Smooth muscle cell (in vitro differentiated cells): ENCODE data around the gene PKN1. TPM values are rescaled to one million over a fixed set of nuclear protein-coding genes. Genes with fewer than 3 reads are reported as not detected.

Experiments
- DNase-seq: peaks from one replicate; lab custom pipeline; 2025; ENCODE audit not compliant: unreplicated experiment; lab: John Stamatoyannopoulos, UW
- H2AFZ ChIP-seq: fragments of 200-600 bp; sonication (generic); 2 replicates; pipeline ENCODE4 v1.6.0; 2016; ENCODE audit warnings: antibody characterized with exemption, low read depth, mild to moderate bottlenecking
- H3F3A ChIP-seq: fragments of 200-600 bp; sonication (generic); 2 replicates; pipeline ENCODE4 v1.6.0; 2017; ENCODE audit warnings: antibody characterized with exemption, low read depth
- H3K27ac ChIP-seq: fragments of 200-600 bp; sonication (generic); 2 replicates; pipeline ENCODE4 v1.5.1; 2016; ENCODE audit warnings: low read depth, mild to moderate bottlenecking
- H3K27me3 ChIP-seq: fragments of 200-600 bp; sonication (generic); 2 replicates; pipeline ENCODE4 v1.6.1; 2016; ENCODE audit warnings: low read depth, mild to moderate bottlenecking
- H3K36me3 ChIP-seq: fragments of 200-600 bp; sonication (generic); 2 replicates; pipeline ENCODE4 v1.5.1; 2016; ENCODE audit warnings: low read depth
- H3K4me1 ChIP-seq: fragments of 200-600 bp; sonication (generic); 2 replicates; pipeline ENCODE4 v1.5.1; 2016; ENCODE audit warnings: low read depth
- H3K4me2 ChIP-seq: fragments of 200-600 bp; sonication (generic); 2 replicates; pipeline ENCODE4 v1.6.0; 2016; ENCODE audit warnings: mild to moderate bottlenecking
- H3K4me3 ChIP-seq: fragments of 200-600 bp; sonication (generic); 2 replicates; pipeline ENCODE4 v1.5.1; 2016; ENCODE audit warnings: mild to moderate bottlenecking
- H3K79me2 ChIP-seq: fragments of 200-600 bp; sonication (generic); 2 replicates; pipeline ENCODE4 v1.6.0; 2016; ENCODE audit warnings: low read depth, mild to moderate bottlenecking
- H3K9ac ChIP-seq: fragments of 200-600 bp; sonication (generic); 2 replicates; pipeline ENCODE4 v1.6.0; 2016; ENCODE audit warnings: low read depth
- H3K9me3 ChIP-seq: fragments of 200-600 bp; sonication (generic); replicated peaks from 2 replicates; pipeline ENCODE4 v1.5.1; 2016; ENCODE audit warnings: low read depth
- H4K20me1 ChIP-seq: fragments of 200-600 bp; sonication (generic); 2 replicates; pipeline ENCODE4 v1.6.0; 2016; ENCODE audit warnings: low read depth
- WGBS: methylation state at CpG from one replicate; pipeline ENCODE4 v1.1.7; 2016; ENCODE audit warnings: low lambda C conversion rate; 5-methylcytosine and 5-hydroxymethylcytosine counted together
- polyA plus RNA-seq: library from polyadenylated mRNA; unstranded; fragments of >200 nt; fragmentation: Nextera tagmentation; extraction: Ambion mirVana; gene quantifications from 2 replicates; pipeline ENCODE4 v1.2.1, GENCODE V29; 2016
- total RNA-seq: library from RNA; depleted of rRNA; stranded (reverse); fragments of >200 nt; gene quantifications from 2 replicates; pipeline ENCODE4 v1.2.3, GENCODE V29; 2014
- TF ChIP-seq, protein P1 (sequence below): fragments of 200-600 bp; sonication (generic); IDR thresholded peaks from 2 replicates; pipeline ENCODE4 v1.5.1; 2017; ENCODE audit warnings: borderline replicate concordance, mild to moderate bottlenecking, antibody characterized with exemption; ENCODE audit not compliant: insufficient read depth, poor library complexity, severe bottlenecking

Gene PKN1
- total and polyA plus RNA-seq, 2 experiments from 2014 or later, result 28.0 to 64.8 TPM

DNA sequence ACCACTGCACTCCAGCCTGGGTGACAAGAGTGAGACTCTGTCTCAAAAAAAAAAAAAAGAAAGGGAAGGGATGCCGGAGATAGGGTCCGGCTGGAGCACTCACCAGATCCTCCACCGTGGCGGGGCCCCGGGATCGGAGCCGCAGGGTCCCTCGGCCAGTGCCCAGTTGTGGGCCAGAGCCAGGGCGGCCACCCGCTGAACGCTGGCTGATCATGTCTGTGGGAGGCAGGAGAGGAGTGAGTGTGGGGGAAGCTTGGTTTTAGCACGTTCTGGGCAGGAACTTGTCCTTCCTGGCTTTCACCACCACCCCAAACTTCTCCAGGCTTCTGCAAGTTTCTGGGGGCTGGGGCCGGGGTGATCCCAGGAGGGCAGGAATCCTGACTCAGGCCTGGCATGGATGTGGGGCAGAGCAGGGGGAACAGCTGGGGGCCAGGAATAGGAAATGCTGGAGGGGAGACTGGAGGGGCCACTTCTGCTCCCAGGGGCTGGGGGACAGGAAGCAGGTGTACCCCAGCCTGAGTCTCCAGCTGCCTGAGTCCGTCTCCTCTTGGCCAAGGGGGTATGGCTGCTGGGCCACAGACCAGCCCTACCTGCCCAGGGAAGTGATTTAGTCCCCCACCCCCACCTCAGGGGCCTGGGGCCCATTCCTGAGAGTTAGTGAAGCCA is 46.3 kb downstream of the PKN1 start:
- TF ChIP-seq, protein P1, sequence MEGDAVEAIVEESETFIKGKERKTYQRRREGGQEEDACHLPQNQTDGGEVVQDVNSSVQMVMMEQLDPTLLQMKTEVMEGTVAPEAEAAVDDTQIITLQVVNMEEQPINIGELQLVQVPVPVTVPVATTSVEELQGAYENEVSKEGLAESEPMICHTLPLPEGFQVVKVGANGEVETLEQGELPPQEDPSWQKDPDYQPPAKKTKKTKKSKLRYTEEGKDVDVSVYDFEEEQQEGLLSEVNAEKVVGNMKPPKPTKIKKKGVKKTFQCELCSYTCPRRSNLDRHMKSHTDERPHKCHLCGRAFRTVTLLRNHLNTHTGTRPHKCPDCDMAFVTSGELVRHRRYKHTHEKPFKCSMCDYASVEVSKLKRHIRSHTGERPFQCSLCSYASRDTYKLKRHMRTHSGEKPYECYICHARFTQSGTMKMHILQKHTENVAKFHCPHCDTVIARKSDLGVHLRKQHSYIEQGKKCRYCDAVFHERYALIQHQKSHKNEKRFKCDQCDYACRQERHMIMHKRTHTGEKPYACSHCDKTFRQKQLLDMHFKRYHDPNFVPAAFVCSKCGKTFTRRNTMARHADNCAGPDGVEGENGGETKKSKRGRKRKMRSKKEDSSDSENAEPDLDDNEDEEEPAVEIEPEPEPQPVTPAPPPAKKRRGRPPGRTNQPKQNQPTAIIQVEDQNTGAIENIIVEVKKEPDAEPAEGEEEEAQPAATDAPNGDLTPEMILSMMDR, result no peak
- Histone ChIP-seq H3K36me3 (no peaks in the 10 kb centered on the region), H3K79me2 (no peaks in the 10 kb centered on the region), H3K4me3 (no peak overlapping the region), H3F3A (no peaks in the 10 kb centered on the region), H3K9me3 (no peaks in the 10 kb centered on the region), H3K27ac (no peak overlapping the region), H3K27me3 (no peaks in the 10 kb centered on the region), H2AFZ (no peak overlapping the region), H4K20me1 (peaks cover 53% of the 10 kb centered on the region), H3K9ac (no peak overlapping the region), H3K4me2 (no peak overlapping the region), H3K4me1 (peaks cover 12% of the 10 kb centered on the region)
- 97% methylated on average over 14 of the region's 14 CpGs for WGBS
- no peak for DNase-seq

DNA sequence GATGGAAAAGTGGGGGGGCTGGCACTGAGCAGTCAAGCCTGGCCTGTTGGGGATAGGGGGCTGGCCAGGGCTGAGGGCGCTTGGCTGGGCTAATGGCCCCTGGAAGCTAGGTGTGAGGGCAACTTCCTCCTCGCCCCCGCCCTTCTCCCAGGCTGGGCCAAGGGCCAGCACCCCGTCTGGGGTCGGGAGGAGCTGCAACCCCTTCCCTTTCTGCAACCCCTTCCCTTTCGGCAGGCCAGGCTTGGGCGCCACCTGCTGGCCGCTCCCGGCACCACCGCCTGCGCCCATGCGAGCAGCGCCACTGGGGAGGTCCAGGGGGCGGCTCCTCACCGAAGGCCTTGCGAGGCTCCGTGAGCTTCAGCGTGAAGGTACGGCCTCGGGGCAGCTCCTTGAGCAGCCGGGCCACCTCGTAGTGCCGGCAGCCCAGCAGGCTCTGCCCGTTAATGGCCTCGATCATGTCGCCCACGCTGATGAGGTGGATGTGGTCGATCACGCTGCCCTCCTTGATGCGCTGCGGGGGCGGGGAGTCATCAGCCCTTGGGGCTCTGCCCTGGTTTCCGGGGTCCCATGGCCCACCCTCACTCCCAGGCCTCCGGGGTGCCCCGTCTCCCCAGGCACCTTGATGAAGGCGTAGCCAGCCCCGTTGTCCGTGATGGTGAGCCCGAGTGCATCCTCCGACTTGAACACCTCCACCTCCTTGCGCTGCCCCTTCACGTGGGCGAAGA is 47.0 kb downstream of the PKN1 start:
- H3K79me2 ChIP-seq, result no peaks in the 10 kb centered on the region
- H2AFZ ChIP-seq, result no peak overlapping the region
- H3K27ac ChIP-seq, result no peak overlapping the region
- H3K4me2 ChIP-seq, result no peak overlapping the region
- peaks cover 8% of the 10 kb centered on the region for H3K4me1 ChIP-seq
- H3K9me3 ChIP-seq, result no peaks in the 10 kb centered on the region
- 68% methylated on average over 40 of the region's 43 CpGs for WGBS
- H4K20me1 ChIP-seq, result peaks cover 53% of the 10 kb centered on the region
- H3K4me3 ChIP-seq, result no peak overlapping the region
- H3F3A ChIP-seq, result no peaks in the 10 kb centered on the region
- peak; percentile 5 for DNase-seq
- no peaks in the 10 kb centered on the region for H3K36me3 ChIP-seq
- no peaks in the 10 kb centered on the region for H3K27me3 ChIP-seq
- H3K9ac ChIP-seq, result no peak overlapping the region
- TF ChIP-seq, protein P1, result peak; percentile 86

DNA sequence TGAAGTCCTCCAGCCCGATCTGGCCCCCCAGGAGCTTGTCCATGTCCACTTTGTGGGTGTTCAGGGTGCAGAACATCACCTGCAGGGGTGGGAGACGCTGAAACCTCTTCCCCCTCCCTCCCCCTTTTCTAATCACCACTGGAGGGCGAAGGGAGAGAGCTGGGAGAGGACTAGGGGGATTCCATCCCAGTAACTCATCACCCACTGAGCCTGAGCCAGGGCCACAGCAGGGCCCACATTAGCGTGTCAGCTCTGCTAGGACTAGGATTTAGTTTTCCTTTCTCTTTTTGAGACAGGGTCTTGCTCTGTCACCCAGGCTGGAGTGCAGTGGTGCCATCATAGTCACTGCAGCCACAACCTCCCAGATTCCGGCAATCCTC is 47.6 kb downstream of the PKN1 start:
- H3K27ac ChIP-seq, result no peak overlapping the region
- peaks cover 56% of the 10 kb centered on the region for H4K20me1 ChIP-seq
- no peaks in the 10 kb centered on the region for H3K79me2 ChIP-seq
- H2AFZ ChIP-seq, result no peak overlapping the region
- no peak overlapping the region for H3K4me3 ChIP-seq
- no peak overlapping the region for H3K9ac ChIP-seq
- WGBS, result 75% methylated on average over 5 of the region's 5 CpGs
- no peaks in the 10 kb centered on the region for H3K36me3 ChIP-seq
- H3K4me2 ChIP-seq, result no peak overlapping the region
- no peaks in the 10 kb centered on the region for H3K9me3 ChIP-seq
- H3F3A ChIP-seq, result no peaks in the 10 kb centered on the region
- no peaks in the 10 kb centered on the region for H3K27me3 ChIP-seq
- no peak for DNase-seq
- H3K4me1 ChIP-seq, result peaks cover 2% of the 10 kb centered on the region
- TF ChIP-seq, protein P1, result no peak
